Esophagus muscularis mucosa (tissue), 4 donors: ENCODE results near the gene PLEKHM3.

Experiments used
- EP300 ChIP-seq: sonication (generic); formaldehyde crosslinking; IDR thresholded peaks from one replicate; pipeline ENCODE4 v1.6.1; 2017; ENCODE audit warnings: antibody characterized with exemption
- POLR2AphosphoS5 ChIP-seq, 2 donors: sonication (generic); formaldehyde crosslinking; IDR thresholded peaks; one replicate each; pipeline ENCODE4 v1.6.1; 2017; ENCODE audit warnings: antibody characterized with exemption in 2 of 2
- TF ChIP-seq, protein P1 (sequence below), 3 experiments: fragments of 200-600 bp in 2 of 3; fragments of 450-650 bp in 1 of 3; sonication (generic) in 2 of 3; IDR thresholded peaks; one replicate each; pipeline ENCODE4 v1.5.1; 2017 to 2019; ENCODE audit warnings: antibody characterized with exemption in 3 of 3, mild to moderate bottlenecking in 2 of 3, moderate library complexity in 1 of 3

- TF ChIP-seq, protein P1, sequence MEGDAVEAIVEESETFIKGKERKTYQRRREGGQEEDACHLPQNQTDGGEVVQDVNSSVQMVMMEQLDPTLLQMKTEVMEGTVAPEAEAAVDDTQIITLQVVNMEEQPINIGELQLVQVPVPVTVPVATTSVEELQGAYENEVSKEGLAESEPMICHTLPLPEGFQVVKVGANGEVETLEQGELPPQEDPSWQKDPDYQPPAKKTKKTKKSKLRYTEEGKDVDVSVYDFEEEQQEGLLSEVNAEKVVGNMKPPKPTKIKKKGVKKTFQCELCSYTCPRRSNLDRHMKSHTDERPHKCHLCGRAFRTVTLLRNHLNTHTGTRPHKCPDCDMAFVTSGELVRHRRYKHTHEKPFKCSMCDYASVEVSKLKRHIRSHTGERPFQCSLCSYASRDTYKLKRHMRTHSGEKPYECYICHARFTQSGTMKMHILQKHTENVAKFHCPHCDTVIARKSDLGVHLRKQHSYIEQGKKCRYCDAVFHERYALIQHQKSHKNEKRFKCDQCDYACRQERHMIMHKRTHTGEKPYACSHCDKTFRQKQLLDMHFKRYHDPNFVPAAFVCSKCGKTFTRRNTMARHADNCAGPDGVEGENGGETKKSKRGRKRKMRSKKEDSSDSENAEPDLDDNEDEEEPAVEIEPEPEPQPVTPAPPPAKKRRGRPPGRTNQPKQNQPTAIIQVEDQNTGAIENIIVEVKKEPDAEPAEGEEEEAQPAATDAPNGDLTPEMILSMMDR (IDR thresholded peaks at IDR 0.05) = no peak
- TF ChIP-seq POLR2AphosphoS5 (IDR thresholded peaks at IDR 0.05) (no peak), EP300 (no peak)
Measured at GRCh38 chr2:208074610-208075356, 49.5 kb upstream of the PLEKHM3 start.
